ENCODE measurements around the gene PKMYT1. TPM values are rescaled to one million over a fixed set of nuclear protein-coding genes. Genes with fewer than 3 reads are reported as not detected.

The PKMYT1 gene
- total RNA-seq, 1 experiment from 2014 or later: 12.5 TPM

GRCh38 chr16:2969545-2970521 is 10.4 kb downstream of the PKMYT1 start:
- in situ Hi-C loops (cut with HindIII; ENCODE audit: low pct_unique_long_range_greater_than_20kb, low sequenced_read_pairs): no loop called here
- DNase-seq (ENCODE audit: low read depth, low spot score): peak; percentile 60

DNA sequence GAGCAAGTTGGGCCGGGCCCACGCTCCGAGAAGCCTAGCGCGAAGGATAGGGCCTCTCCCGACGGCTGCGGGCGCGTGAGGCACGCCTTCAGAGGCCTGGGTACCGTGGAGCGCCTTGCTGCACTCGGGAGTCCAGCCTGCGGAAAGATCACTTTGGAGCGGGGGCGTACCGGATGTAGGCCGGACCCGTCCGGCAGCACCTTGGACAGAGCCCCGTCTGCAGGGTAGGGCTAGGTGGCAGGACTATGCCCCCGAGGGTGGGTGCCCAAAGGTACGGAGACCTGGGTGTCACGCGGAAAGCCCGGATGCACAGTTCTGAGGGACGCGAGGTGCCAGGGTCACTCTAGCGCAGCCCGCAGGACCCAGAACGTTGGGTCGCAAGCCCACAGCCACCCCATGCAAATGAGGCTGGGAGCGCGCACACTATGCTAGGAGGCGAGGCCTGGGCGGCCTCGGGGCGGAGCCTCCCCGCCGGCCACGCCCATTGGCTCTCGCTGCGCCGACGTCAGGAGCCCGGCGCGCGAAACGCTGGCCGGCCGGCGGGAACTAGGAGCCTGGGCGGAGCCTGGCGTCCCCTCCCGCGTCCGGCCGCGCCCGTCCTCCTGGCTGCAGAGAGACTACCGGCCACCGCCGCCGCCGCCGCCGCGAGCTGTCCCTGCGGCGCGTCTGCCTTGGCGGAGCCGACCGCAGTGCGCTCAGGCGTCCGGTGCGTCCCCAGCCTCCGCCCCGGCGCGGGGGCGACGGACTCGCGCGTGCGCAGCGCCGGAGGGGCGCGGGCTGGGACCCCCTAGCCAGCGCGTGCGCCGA is 11.3 kb downstream of the PKMYT1 start, which contains the start of gene PAQR4:
Gene PAQR4, plus strand, starts transcription at position 611 of the 807 bp plus-strand sequence. CDS start 327 bp downstream, outside the sequence.
- DNase-seq (ENCODE audit: low read depth, low spot score): peak; percentile 83
- in situ Hi-C loops (cut with HindIII; ENCODE audit: low pct_unique_long_range_greater_than_20kb, low sequenced_read_pairs): no loop called here

GRCh38 chr16:2968368-2968737 is 11.9 kb downstream of the PKMYT1 start:
- in situ Hi-C loops (cut with HindIII; ENCODE audit: low pct_unique_long_range_greater_than_20kb, low sequenced_read_pairs): no loop called here
- peak; percentile 19 for DNase-seq (ENCODE audit: low read depth, low spot score)

DNA sequence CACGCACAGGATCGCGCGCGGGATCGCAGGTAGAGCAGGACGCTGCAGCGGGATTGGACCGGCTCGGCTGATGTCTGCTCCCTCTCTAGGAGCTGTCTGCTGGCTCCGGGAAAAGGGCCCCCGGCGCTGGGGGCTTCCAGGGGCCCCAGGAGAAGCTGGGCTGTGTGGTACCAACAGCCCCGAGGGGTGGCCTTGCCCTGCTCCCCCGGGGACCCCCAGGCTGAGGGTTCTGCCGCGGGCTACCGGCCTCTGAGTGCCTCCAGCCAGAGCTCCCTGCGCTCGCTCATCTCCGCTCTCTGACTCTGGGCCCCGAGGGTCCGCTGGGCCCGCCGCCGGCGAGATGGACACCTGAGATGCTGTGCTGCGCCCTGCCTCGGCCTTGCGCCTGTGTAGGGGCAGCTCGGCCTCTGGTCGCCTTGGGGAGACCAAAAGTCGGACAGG is 12.5 kb downstream of the PKMYT1 start:
- DNase-seq (ENCODE audit: low read depth, low spot score): no peak
- in situ Hi-C loops (cut with HindIII; ENCODE audit: low pct_unique_long_range_greater_than_20kb, low sequenced_read_pairs): no loop called here

DNA sequence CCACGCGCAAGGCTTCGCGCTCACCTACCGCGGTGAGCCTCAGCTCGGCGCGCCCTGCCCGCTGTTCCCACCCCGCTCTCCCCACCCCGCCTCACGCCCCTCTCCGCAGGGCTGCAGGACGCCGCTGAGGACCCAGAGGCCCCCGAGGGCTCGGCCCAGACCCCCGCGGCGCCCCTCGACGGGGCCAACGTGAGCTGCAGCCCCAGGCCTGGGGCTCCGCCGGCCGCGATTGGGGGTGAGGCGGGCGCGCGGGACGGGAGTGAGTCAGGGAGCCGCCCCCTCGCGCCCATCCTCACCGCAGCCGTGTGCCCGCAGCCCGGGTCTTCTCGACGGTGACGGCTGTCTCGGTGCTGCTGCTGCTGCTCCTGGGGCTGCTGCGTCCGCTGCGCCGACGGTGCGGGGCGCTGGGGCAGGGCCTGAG is 13.0 kb downstream of the PKMYT1 start:
- DNase-seq (ENCODE audit: low read depth, low spot score): no peak
- in situ Hi-C loops (cut with HindIII; ENCODE audit: low pct_unique_long_range_greater_than_20kb, low sequenced_read_pairs): no loop called here

DNA sequence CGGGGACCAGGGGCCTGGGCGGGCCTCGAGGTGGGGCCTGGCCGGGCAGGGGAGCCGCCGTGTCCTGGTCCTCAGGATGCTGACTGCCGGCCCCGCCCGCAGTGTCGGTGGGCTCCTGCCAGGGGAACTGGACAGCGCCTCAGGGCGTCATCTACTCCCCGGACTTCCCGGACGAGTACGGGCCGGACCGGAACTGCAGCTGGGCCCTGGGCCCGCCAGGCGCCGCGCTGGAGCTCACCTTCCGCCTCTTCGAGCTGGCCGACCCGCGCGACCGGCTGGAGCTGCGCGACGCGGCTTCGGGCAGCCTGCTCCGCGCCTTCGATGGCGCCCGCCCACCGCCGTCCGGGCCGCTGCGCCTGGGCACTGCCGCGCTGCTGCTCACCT is 13.4 kb downstream of the PKMYT1 start:
- in situ Hi-C loops (cut with HindIII; ENCODE audit: low pct_unique_long_range_greater_than_20kb, low sequenced_read_pairs): no loop called here
- no peak for DNase-seq (ENCODE audit: low read depth, low spot score)

GRCh38 chr16:2966043-2966807 is 14.0 kb downstream of the PKMYT1 start:
- in situ Hi-C loops (cut with HindIII; ENCODE audit: low pct_unique_long_range_greater_than_20kb, low sequenced_read_pairs): no loop called here
- DNase-seq (ENCODE audit: low read depth, low spot score): no peak

DNA sequence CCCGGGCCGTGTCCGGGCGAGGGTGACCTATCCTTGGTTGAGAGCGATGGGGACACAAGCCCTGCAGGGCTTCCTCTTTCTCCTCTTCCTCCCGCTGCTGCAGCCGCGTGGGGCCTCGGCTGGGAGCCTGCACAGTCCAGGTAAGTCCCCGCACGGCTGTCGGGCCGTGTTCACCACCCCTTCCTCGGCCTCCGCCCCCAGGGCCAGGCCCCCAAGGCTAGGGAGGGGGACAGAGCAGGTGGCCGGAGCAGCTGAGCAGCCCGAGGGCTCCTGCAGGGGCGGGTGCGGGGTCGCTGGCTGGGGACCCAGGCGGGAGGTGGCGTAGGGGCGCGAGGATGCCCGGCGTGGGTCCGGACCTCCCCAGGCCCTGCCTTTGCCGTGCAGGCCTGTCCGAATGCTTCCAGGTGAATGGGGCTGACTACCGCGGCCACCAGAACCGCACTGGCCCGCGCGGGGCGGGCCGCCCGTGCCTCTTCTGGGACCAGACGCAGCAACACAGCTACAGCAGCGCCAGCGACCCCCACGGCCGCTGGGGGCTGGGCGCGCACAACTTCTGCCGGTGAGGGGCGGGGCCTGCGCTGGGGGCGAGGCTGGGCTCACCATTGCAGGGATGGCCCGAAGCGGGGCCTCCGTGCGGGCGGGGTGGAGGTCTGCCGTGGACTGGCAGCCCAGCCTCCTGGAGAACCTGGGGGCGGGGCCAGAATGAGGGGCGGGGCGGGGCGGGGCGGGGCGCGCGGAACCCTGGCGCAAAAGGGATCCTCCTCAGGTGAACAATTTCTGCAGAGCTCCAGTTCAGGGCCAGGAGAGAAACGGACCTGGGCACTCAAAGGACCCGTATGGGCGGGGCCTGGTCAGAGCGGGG is 15.5 kb downstream of the PKMYT1 start:
- in situ Hi-C loops (cut with HindIII; ENCODE audit: low pct_unique_long_range_greater_than_20kb, low sequenced_read_pairs): no loop called here
- DNase-seq (ENCODE audit: low read depth, low spot score): peak; percentile 78

DNA sequence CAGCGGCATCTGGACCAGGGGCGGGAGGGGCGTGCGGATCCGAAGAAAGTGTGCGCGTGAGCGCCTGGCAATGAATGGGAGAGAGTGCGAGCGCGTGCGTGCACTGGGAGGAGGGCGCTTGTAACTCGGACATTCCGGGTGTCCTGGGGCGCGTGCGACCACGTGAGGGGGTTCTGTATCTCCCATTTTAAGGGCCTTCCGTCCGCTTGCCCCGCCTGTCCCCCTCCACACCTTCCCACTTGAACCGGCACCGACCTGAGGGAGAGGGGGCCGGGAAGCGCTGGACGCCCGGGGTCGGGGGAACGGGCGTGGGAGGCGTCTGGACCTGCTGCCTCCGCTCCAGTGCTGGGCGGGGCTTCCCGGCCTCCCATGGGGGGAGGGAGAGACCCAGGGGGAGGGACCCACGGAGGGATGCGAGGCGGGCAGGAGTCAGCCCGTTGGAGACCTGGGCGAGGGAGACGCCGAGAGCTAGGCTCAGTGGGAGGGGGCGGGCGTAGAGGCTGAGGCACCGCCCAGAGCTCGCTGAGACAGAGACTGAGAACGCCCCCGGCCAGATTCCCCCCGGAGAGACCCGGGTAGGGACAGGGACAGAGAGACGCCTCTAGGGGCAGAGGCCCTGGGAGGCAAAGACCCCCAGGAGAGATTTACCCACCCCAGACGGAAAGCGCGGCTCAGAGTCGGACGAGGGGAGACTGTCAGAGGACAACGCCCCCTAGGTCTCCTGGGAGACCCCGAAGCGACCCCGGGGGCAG is 16.3 kb downstream of the PKMYT1 start, which contains the start of gene KREMEN2:
Gene KREMEN2, plus strand, starts transcription at position 553 of the 752 bp plus-strand sequence. CDS start 246 bp downstream, outside the sequence.
- in situ Hi-C loops (cut with HindIII; ENCODE audit: low pct_unique_long_range_greater_than_20kb, low sequenced_read_pairs): no loop called here
- peak; percentile 88 for DNase-seq (ENCODE audit: low read depth, low spot score)

DNA sequence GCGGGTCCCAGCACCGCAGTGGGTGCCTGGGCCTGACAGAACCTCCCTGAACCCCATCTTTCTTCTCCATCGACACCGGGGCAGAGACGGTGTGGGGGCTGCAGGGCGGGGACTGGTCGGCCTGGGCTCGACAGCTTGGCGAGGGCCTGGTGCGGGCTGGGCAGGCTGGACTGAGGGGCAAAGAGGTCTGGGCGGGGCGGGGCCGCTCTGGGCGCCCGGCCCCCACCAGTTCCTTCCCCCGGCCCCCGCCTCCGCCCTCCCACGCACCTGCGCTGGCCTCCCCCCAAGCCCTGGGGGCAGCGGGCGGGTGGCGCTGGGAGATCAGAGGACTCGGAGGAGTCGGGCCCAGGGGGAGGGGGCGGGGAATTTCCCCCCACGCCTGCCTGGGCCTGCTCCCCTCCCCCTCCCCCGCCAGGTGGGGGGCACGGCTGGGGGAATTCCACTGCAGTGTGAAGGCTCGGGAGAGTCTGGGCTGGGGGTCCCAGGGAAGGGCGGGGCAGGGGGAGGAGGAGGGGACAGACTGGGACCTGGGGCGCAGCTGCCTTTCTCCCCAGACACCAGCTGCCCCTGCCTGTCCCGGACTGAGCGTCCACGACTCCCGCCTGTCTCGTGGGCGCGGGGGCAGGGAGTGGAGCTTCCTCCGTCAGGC is 17.0 kb downstream of the PKMYT1 start:
- DNase-seq (ENCODE audit: low read depth, low spot score): no peak
- in situ Hi-C loops (cut with HindIII; ENCODE audit: low pct_unique_long_range_greater_than_20kb, low sequenced_read_pairs): no loop called here

DNA sequence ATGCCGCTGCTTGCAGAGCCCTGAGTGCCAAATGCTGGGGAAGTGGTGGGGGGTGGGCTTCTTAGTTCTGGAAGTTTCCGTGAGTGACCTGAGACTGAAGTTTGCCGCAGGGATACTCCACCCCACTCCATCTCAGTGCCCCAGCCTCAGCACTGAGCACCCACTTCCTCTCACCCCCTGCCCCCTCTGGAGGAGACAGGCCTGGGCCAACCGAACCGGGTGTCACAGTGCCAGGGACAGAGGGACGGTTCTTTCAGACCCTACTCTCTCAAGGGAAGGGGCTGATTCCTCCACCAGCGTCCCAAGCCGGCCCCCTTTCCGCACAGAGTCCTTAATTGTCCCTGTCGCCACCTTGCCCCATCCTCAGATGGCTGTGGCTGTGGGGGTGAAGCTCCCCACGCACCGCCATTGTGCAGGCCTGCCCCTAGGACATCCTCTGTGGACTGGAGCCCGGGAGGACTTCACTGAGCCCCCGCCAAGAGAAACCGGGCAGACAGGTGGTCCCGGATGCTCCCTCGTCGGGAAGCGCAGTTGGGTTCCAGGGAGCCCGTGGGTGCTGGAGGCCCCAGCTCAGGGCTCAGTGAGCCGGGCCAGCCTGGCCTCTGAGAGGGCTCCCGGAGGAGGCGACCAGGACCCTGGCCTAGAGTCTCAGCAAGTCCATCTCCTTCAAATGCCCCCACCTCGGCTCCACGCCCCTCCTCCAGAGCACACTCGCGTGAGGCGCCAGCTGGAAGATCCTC is 17.7 kb downstream of the PKMYT1 start:
- in situ Hi-C loops (cut with HindIII; ENCODE audit: low pct_unique_long_range_greater_than_20kb, low sequenced_read_pairs): no loop called here

DNA sequence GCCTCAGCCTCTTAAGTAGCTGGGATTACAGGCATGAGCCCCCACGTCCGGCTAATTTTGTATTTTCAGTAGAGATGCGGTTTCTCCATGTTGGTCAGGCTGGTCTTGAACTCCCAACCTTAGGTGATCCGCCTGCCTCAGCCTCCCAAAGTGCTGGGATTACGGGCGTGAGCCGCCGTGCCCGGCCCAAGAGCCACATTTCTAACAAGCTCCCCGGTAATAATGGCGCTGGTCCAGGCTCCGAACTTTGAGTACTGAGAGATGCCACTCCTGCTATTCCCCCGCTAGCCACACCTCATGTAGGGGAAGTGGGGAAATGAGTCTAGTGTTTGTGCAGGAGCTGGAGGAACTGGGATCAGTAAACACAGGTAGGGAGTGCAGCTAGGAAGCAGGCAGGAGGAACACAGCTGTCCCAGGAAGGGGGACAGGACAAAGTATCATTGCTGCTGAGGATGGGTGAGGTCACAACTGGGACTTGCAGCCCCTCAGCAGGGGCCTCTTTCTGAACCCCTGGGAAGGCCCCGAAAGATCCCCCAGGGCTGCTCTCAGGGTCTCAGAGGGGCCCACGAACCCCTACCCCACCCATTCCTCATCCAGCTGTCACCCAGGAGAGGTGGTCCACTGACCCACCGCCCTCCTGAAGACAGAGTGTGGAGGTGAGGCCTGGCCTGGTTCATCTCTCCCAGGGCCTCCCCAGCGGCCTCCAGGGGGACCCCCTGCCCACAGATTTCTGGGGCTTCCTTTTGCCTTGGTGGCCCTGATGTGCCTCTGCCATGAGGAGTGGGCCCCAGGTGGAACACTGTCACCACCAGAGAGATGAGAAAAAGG is 19.8 kb downstream of the PKMYT1 start:
- DNase-seq (ENCODE audit: low read depth, low spot score): no peak
- in situ Hi-C loops (cut with HindIII; ENCODE audit: low pct_unique_long_range_greater_than_20kb, low sequenced_read_pairs): no loop called here

More for the DNA sequence above, 17.7 kb downstream of the PKMYT1 start:
- DNase-seq (ENCODE audit: low read depth, low spot score): no peak

GRCh38 chr16:2959206-2959605 is 21.0 kb downstream of the PKMYT1 start:
- no peak for DNase-seq (ENCODE audit: low read depth, low spot score)
- in situ Hi-C loops (cut with HindIII; ENCODE audit: low pct_unique_long_range_greater_than_20kb, low sequenced_read_pairs): no loop called here

DNA sequence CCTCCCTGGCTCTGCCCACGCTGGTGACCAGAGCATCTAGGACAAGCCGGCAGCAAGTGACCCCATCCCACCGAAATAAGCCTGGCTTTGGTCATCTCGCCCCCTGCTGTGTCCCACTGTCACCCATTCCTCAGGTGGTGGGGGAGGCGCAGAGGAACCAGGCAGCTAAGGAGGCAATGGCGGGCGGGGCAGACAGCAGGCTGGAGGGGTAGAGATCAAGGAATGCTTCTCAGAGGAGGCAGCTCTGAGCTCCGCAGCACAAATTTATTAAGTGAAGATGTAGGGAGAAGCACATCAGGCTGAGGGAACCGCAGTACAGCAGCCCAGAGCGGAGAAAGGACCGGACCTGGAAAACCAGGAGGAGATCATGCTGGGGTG is 23.7 kb downstream of the PKMYT1 start:
- in situ Hi-C loops (cut with HindIII; ENCODE audit: low pct_unique_long_range_greater_than_20kb, low sequenced_read_pairs): no loop called here
- no peak for DNase-seq (ENCODE audit: low read depth, low spot score)

All from SK-MEL-5 (cell line).